ENCODE results near the gene ATP8B4. TPM values are rescaled to one million over a fixed set of nuclear protein-coding genes. Genes with fewer than 3 reads are reported as not detected.

ATP8B4 gene
- polyA plus RNA-seq, 1 donor, result 4.4 TPM

GRCh38 chr15:49898575-49899283 lies 220.3 kb downstream of the ATP8B4 start:
- H3K27ac ChIP-seq (ENCODE audit: low read length), result no peak overlapping the region
- no peaks in the 10 kb centered on the region for H3K9me3 ChIP-seq (ENCODE audit: control insufficient read depth, low read depth, low read length)
- no peaks in the 10 kb centered on the region for H3K36me3 ChIP-seq (ENCODE audit: control insufficient read depth, insufficient read depth, low read length)
- no peaks in the 10 kb centered on the region for H3K27me3 ChIP-seq (ENCODE audit: control insufficient read depth, insufficient read depth, low read length)
- no peak overlapping the region for H3K4me3 ChIP-seq (ENCODE audit: low read length)
- H3K4me1 ChIP-seq (ENCODE audit: control insufficient read depth, insufficient read depth, low read length), result no peaks in the 10 kb centered on the region
- WGBS (ENCODE audit: insufficient coverage, low lambda C conversion rate), result 83% methylated on average over 1 of the region's 2 CpGs
- no peak for DNase-seq

GRCh38 chr15:49898097-49898496 lies 220.9 kb downstream of the ATP8B4 start:
- H3K4me3 ChIP-seq (ENCODE audit: low read length), result no peak overlapping the region
- H3K4me1 ChIP-seq (ENCODE audit: control insufficient read depth, insufficient read depth, low read length), result no peaks in the 10 kb centered on the region
- H3K36me3 ChIP-seq (ENCODE audit: control insufficient read depth, insufficient read depth, low read length), result no peaks in the 10 kb centered on the region
- H3K27me3 ChIP-seq (ENCODE audit: control insufficient read depth, insufficient read depth, low read length), result no peaks in the 10 kb centered on the region
- no peak for DNase-seq
- H3K9me3 ChIP-seq (ENCODE audit: control insufficient read depth, low read depth, low read length), result no peaks in the 10 kb centered on the region
- no peak overlapping the region for H3K27ac ChIP-seq (ENCODE audit: low read length)

GRCh38 chr15:49895347-49896223 lies 223.4 kb downstream of the ATP8B4 start:
- 69% methylated on average over 2 of the region's 6 CpGs for WGBS (ENCODE audit: insufficient coverage, low lambda C conversion rate)
- H3K4me3 ChIP-seq (ENCODE audit: low read length), result no peak overlapping the region
- no peaks in the 10 kb centered on the region for H3K36me3 ChIP-seq (ENCODE audit: control insufficient read depth, insufficient read depth, low read length)
- H3K27me3 ChIP-seq (ENCODE audit: control insufficient read depth, insufficient read depth, low read length), result no peaks in the 10 kb centered on the region
- no peaks in the 10 kb centered on the region for H3K4me1 ChIP-seq (ENCODE audit: control insufficient read depth, insufficient read depth, low read length)
- H3K9me3 ChIP-seq (ENCODE audit: control insufficient read depth, low read depth, low read length), result no peaks in the 10 kb centered on the region
- DNase-seq, result no peak
- no peak overlapping the region for H3K27ac ChIP-seq (ENCODE audit: low read length)

GRCh38 chr15:49890689-49891088 lies 228.3 kb downstream of the ATP8B4 start:
- Histone ChIP-seq H3K27me3 (ENCODE audit: control insufficient read depth, insufficient read depth, low read length) (no peaks in the 10 kb centered on the region), H3K27ac (ENCODE audit: low read length) (no peak overlapping the region), H3K36me3 (ENCODE audit: control insufficient read depth, insufficient read depth, low read length) (no peaks in the 10 kb centered on the region), H3K9me3 (ENCODE audit: control insufficient read depth, low read depth, low read length) (no peaks in the 10 kb centered on the region), H3K4me3 (ENCODE audit: low read length) (no peak overlapping the region), H3K4me1 (ENCODE audit: control insufficient read depth, insufficient read depth, low read length) (no peaks in the 10 kb centered on the region)
- no peak for DNase-seq
- no CpG with 5 or more reads among the region's 3 CpGs for WGBS (ENCODE audit: insufficient coverage, low lambda C conversion rate)

- no peak overlapping the region for H3K27ac ChIP-seq (ENCODE audit: low read length)
- no peak for DNase-seq
- H3K4me1 ChIP-seq (ENCODE audit: control insufficient read depth, insufficient read depth, low read length), result no peaks in the 10 kb centered on the region
- H3K4me3 ChIP-seq (ENCODE audit: low read length), result no peak overlapping the region
- no CpG with 5 or more reads among the region's 2 CpGs for WGBS (ENCODE audit: insufficient coverage, low lambda C conversion rate)
- H3K36me3 ChIP-seq (ENCODE audit: control insufficient read depth, insufficient read depth, low read length), result no peaks in the 10 kb centered on the region
- no peaks in the 10 kb centered on the region for H3K27me3 ChIP-seq (ENCODE audit: control insufficient read depth, insufficient read depth, low read length)
- no peaks in the 10 kb centered on the region for H3K9me3 ChIP-seq (ENCODE audit: control insufficient read depth, low read depth, low read length)
These were observed 229.5 kb downstream of the ATP8B4 start for GRCh38 chr15:49889536-49889935.

GRCh38 chr15:49888734-49889133 lies 230.3 kb downstream of the ATP8B4 start:
- Histone ChIP-seq H3K4me1 (ENCODE audit: control insufficient read depth, insufficient read depth, low read length) (no peaks in the 10 kb centered on the region), H3K9me3 (ENCODE audit: control insufficient read depth, low read depth, low read length) (no peaks in the 10 kb centered on the region), H3K27me3 (ENCODE audit: control insufficient read depth, insufficient read depth, low read length) (no peaks in the 10 kb centered on the region), H3K27ac (ENCODE audit: low read length) (no peak overlapping the region), H3K4me3 (ENCODE audit: low read length) (no peak overlapping the region), H3K36me3 (ENCODE audit: control insufficient read depth, insufficient read depth, low read length) (no peaks in the 10 kb centered on the region)
- no peak for DNase-seq
- no CpG with 5 or more reads among the region's 3 CpGs for WGBS (ENCODE audit: insufficient coverage, low lambda C conversion rate)

- Histone ChIP-seq H3K36me3 (ENCODE audit: control insufficient read depth, insufficient read depth, low read length) (no peaks in the 10 kb centered on the region), H3K9me3 (ENCODE audit: control insufficient read depth, low read depth, low read length) (no peaks in the 10 kb centered on the region), H3K27ac (ENCODE audit: low read length) (no peak overlapping the region), H3K4me1 (ENCODE audit: control insufficient read depth, insufficient read depth, low read length) (no peaks in the 10 kb centered on the region), H3K27me3 (ENCODE audit: control insufficient read depth, insufficient read depth, low read length) (no peaks in the 10 kb centered on the region), H3K4me3 (ENCODE audit: low read length) (no peak overlapping the region)
- WGBS (ENCODE audit: insufficient coverage, low lambda C conversion rate), result 100% methylated on average over 1 of the region's 2 CpGs
- DNase-seq, result no peak
These were observed 230.7 kb downstream of the ATP8B4 start for GRCh38 chr15:49888323-49888693.

GRCh38 chr15:49887659-49888322 lies 231.2 kb downstream of the ATP8B4 start:
- H3K4me1 ChIP-seq (ENCODE audit: control insufficient read depth, insufficient read depth, low read length), result no peaks in the 10 kb centered on the region
- no peaks in the 10 kb centered on the region for H3K9me3 ChIP-seq (ENCODE audit: control insufficient read depth, low read depth, low read length)
- H3K27me3 ChIP-seq (ENCODE audit: control insufficient read depth, insufficient read depth, low read length), result no peaks in the 10 kb centered on the region
- H3K27ac ChIP-seq (ENCODE audit: low read length), result no peak overlapping the region
- 60% methylated on average over 2 of the region's 7 CpGs for WGBS (ENCODE audit: insufficient coverage, low lambda C conversion rate)
- H3K36me3 ChIP-seq (ENCODE audit: control insufficient read depth, insufficient read depth, low read length), result no peaks in the 10 kb centered on the region
- H3K4me3 ChIP-seq (ENCODE audit: low read length), result no peak overlapping the region
- no peak for DNase-seq

GRCh38 chr15:49883121-49883520 lies 235.9 kb downstream of the ATP8B4 start:
- no CpG with 5 or more reads among the region's 4 CpGs for WGBS (ENCODE audit: insufficient coverage, low lambda C conversion rate)
- Histone ChIP-seq H3K4me3 (ENCODE audit: low read length) (no peak overlapping the region), H3K36me3 (ENCODE audit: control insufficient read depth, insufficient read depth, low read length) (no peaks in the 10 kb centered on the region), H3K9me3 (ENCODE audit: control insufficient read depth, low read depth, low read length) (no peaks in the 10 kb centered on the region), H3K27me3 (ENCODE audit: control insufficient read depth, insufficient read depth, low read length) (no peaks in the 10 kb centered on the region), H3K4me1 (ENCODE audit: control insufficient read depth, insufficient read depth, low read length) (no peaks in the 10 kb centered on the region), H3K27ac (ENCODE audit: low read length) (no peak overlapping the region)
- no peak for DNase-seq

GRCh38 chr15:49881866-49882265 lies 237.2 kb downstream of the ATP8B4 start:
- WGBS (ENCODE audit: insufficient coverage, low lambda C conversion rate), result no CpG with 5 or more reads among the region's 5 CpGs
- no peaks in the 10 kb centered on the region for H3K9me3 ChIP-seq (ENCODE audit: control insufficient read depth, low read depth, low read length)
- no peaks in the 10 kb centered on the region for H3K27me3 ChIP-seq (ENCODE audit: control insufficient read depth, insufficient read depth, low read length)
- H3K36me3 ChIP-seq (ENCODE audit: control insufficient read depth, insufficient read depth, low read length), result no peaks in the 10 kb centered on the region
- H3K4me3 ChIP-seq (ENCODE audit: low read length), result no peak overlapping the region
- no peaks in the 10 kb centered on the region for H3K4me1 ChIP-seq (ENCODE audit: control insufficient read depth, insufficient read depth, low read length)
- H3K27ac ChIP-seq (ENCODE audit: low read length), result no peak overlapping the region
- DNase-seq, result no peak

All from large intestine (tissue), 3 donors.